Neural cell (in vitro differentiated cells): ENCODE results near the gene SLC24A3. TPM values are rescaled to one million over a fixed set of nuclear protein-coding genes. Genes with fewer than 3 reads are reported as not detected.

ENCODE experiments used
- H2AFZ ChIP-seq: fragments of 200-600, 300-800 bp; sonication (generic), shearing (Covaris generic); 2 replicates; pipeline ENCODE4 v1.6.0; 2014; ENCODE audit warnings: low read depth, mild to moderate bottlenecking, antibody characterized with exemption, low read length, moderate library complexity
- H3F3A ChIP-seq: fragments of 200-600 bp; shearing (Covaris generic); 2 replicates; pipeline ENCODE4 v1.6.1; 2016; ENCODE audit warnings: mild to moderate bottlenecking, moderate library complexity, mixed read lengths, antibody characterized with exemption, low read length; ENCODE audit not compliant: insufficient read depth, poor library complexity, severe bottlenecking
- H3K27ac ChIP-seq: fragments of 200-600, 300-800 bp; sonication (generic), shearing (Covaris generic); 2 replicates; pipeline ENCODE4 v1.5.1; 2014; ENCODE audit warnings: mild to moderate bottlenecking, low read length, moderate library complexity
- H3K27me3 ChIP-seq: fragments of 300-800, 200-600 bp; sonication (generic), shearing (Covaris generic); 2 replicates; pipeline ENCODE4 v1.6.0; 2014; ENCODE audit warnings: mild to moderate bottlenecking, low read depth, low read length, moderate library complexity; ENCODE audit not compliant: insufficient read depth
- H3K36me3 ChIP-seq: fragments of 300-800, 200-600 bp; sonication (generic), shearing (Covaris generic); 2 replicates; pipeline ENCODE4 v1.5.1; 2014; ENCODE audit warnings: mild to moderate bottlenecking, antibody characterized with exemption, low read length, moderate library complexity; ENCODE audit not compliant: insufficient read depth
- H3K4me2 ChIP-seq: fragments of 300-800, 200-600 bp; sonication (generic), shearing (Covaris generic); 2 replicates; pipeline ENCODE4 v1.6.0; 2014; ENCODE audit warnings: mild to moderate bottlenecking, low read length
- H3K4me3 ChIP-seq: fragments of 300-800, 200-600 bp; sonication (generic), shearing (Covaris generic); 2 replicates; pipeline ENCODE4 v1.5.1; 2014; ENCODE audit warnings: mild to moderate bottlenecking, low read length, moderate library complexity
- H3K79me2 ChIP-seq: fragments of 200-600 bp; shearing (Covaris generic); replicated peaks from 2 replicates; pipeline ENCODE4 v1.6.0; 2014; ENCODE audit warnings: mild to moderate bottlenecking, low read length, moderate library complexity; ENCODE audit not compliant: insufficient read depth
- H3K9ac ChIP-seq: fragments of 300-800, 200-600 bp; sonication (generic), shearing (Covaris generic); 2 replicates; pipeline ENCODE4 v1.6.1; 2016; ENCODE audit warnings: mild to moderate bottlenecking, low read length, mixed read lengths
- H3K9me2 ChIP-seq: fragments of 200-600 bp; shearing (Covaris generic); 2 replicates; pipeline ENCODE4 v1.6.1; 2016; ENCODE audit warnings: mild to moderate bottlenecking, low read length, mixed read lengths; ENCODE audit not compliant: insufficient read depth
- H3K9me3 ChIP-seq: fragments of 200-600, 300-800 bp; sonication (generic), shearing (Covaris generic); 2 replicates; pipeline ENCODE4 v1.6.1; 2016; ENCODE audit warnings: mild to moderate bottlenecking, mixed run types, low read length, moderate library complexity, mixed read lengths
- H4K20me1 ChIP-seq: fragments of 200-600 bp; shearing (Covaris generic); 2 replicates; pipeline ENCODE4 v1.6.1; 2016; ENCODE audit warnings: mild to moderate bottlenecking, mixed run types; ENCODE audit not compliant: insufficient read depth
- EP300 ChIP-seq: fragments of 450-650 bp; conservative IDR thresholded peaks from 2 replicates; pipeline ENCODE4 v1.6.1; 2014; ENCODE audit warnings: antibody characterized with exemption, mild to moderate bottlenecking, moderate library complexity; ENCODE audit not compliant: poor library complexity, severe bottlenecking
- EZH2 ChIP-seq: fragments of 200-600, 300-800 bp; shearing (Covaris generic), sonication (generic); IDR thresholded peaks from 2 replicates; pipeline ENCODE4 v1.6.1; 2014; ENCODE audit warnings: antibody characterized with exemption, low read length, borderline replicate concordance, mild to moderate bottlenecking; ENCODE audit not compliant: insufficient read depth, poor library complexity, severe bottlenecking
- MXI1 ChIP-seq: fragments of 450-650 bp; conservative IDR thresholded peaks from 2 replicates; pipeline ENCODE4 v1.6.1; 2014; ENCODE audit warnings: antibody characterized with exemption, mild to moderate bottlenecking; ENCODE audit not compliant: poor library complexity, severe bottlenecking
- POLR2AphosphoS5 ChIP-seq: IDR thresholded peaks from 2 replicates; pipeline ENCODE4 v1.6.1; 2012
- RAD21 ChIP-seq: fragments of 450-650 bp; conservative IDR thresholded peaks from 2 replicates; pipeline ENCODE4 v1.6.1; 2014; ENCODE audit warnings: antibody characterized with exemption, mild to moderate bottlenecking, moderate library complexity
- SMC3 ChIP-seq: fragments of 450-650 bp; conservative IDR thresholded peaks from 2 replicates; pipeline ENCODE4 v1.6.1; 2014; ENCODE audit warnings: antibody characterized with exemption, mild to moderate bottlenecking, moderate library complexity; ENCODE audit not compliant: poor library complexity
- TAF1 ChIP-seq: IDR thresholded peaks from 2 replicates; pipeline ENCODE4 v1.6.1; 2012; ENCODE audit warnings: low read depth
- polyA plus RNA-seq: library from polyadenylated mRNA; depleted of rRNA; stranded (reverse); fragments of >200 nt; gene quantifications from 2 replicates; pipeline ENCODE4 v1.2.3, GENCODE V29; 2014
- TF ChIP-seq, protein P1 (sequence below): fragments of 450-650 bp; IDR thresholded peaks from 2 replicates; pipeline ENCODE4 v1.5.1; 2014; ENCODE audit warnings: antibody characterized with exemption, mild to moderate bottlenecking, moderate library complexity; ENCODE audit not compliant: poor library complexity, severe bottlenecking
- TF ChIP-seq, protein P2 (sequence below): IDR thresholded peaks from 2 replicates; pipeline ENCODE4 v1.6.1; 2012; ENCODE audit warnings: borderline replicate concordance

SLC24A3 gene
- polyA plus RNA-seq, 1 donor from 2014 or later, result 6.5 TPM

DNA sequence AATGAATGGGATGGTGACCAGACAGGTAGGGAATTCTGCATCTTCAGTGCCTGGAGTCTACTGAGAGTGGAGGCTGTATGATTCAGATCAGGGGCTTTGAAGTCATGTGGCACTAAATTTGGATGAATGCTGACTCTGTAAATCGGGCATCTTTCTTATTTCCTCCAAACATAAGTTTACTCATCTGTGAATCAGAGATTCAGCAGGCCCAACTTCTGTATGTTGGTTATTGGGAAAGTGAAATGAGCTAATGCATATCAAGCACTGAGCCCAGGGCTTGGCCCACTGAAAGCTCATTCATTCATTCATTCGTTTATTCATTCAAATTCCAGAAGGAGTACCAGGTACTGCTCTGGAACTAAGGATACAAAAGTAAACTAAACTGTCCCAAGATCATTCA is 353.3 kb downstream of the SLC24A3 start:
- Histone ChIP-seq H3K79me2 (no peaks in the 10 kb centered on the region), H4K20me1 (no peaks in the 10 kb centered on the region), H3F3A (no peaks in the 10 kb centered on the region), H2AFZ (no peak overlapping the region), H3K4me3 (no peak overlapping the region), H3K27ac (no peak overlapping the region), H3K4me2 (no peak overlapping the region), H3K9ac (no peak overlapping the region), H3K9me2 (no peaks in the 10 kb centered on the region), H3K9me3 (no peaks in the 10 kb centered on the region), H3K27me3 (no peaks in the 10 kb centered on the region), H3K36me3 (no peaks in the 10 kb centered on the region)
- TF ChIP-seq MXI1 (no peak), POLR2AphosphoS5 (no peak)
- TF ChIP-seq, protein P1, sequence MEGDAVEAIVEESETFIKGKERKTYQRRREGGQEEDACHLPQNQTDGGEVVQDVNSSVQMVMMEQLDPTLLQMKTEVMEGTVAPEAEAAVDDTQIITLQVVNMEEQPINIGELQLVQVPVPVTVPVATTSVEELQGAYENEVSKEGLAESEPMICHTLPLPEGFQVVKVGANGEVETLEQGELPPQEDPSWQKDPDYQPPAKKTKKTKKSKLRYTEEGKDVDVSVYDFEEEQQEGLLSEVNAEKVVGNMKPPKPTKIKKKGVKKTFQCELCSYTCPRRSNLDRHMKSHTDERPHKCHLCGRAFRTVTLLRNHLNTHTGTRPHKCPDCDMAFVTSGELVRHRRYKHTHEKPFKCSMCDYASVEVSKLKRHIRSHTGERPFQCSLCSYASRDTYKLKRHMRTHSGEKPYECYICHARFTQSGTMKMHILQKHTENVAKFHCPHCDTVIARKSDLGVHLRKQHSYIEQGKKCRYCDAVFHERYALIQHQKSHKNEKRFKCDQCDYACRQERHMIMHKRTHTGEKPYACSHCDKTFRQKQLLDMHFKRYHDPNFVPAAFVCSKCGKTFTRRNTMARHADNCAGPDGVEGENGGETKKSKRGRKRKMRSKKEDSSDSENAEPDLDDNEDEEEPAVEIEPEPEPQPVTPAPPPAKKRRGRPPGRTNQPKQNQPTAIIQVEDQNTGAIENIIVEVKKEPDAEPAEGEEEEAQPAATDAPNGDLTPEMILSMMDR, result no peak

DNA sequence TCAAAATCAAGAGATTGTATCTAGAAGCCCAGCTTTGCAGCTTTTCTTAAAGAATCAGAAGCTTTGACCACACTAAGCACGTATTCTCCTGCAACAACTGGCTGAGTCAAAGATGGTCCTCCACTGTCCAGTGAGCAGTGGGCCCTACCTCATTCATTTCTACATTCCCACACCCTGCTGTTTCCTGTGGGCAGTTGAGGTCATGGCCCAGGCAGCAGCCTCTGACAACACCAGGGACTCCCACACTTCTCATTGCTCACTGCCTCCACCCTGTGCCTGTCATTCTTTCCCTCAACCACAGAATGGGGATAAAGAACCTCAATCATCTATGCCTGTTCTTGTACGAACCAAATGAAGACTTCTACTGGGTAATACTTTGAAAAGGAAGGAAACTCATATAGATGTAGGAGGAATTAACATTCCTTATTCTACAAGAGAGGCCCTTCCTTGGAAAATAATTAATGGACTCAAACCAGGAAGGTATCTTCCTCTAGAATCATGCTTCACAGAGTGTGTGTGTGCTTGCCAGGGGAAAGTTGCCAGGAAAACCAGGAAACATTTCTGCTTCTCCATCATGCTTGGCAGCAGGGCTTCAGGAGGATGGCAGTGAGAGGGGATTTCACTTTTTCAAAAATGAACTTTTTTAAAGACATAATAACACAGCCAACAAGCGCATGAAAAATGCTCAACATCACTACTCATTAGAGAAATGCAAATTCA is 353.9 kb downstream of the SLC24A3 start:
- H3K4me2 ChIP-seq, result no peak overlapping the region
- H3K9ac ChIP-seq, result no peak overlapping the region
- H3K79me2 ChIP-seq, result no peaks in the 10 kb centered on the region
- H3K4me3 ChIP-seq, result no peak overlapping the region
- H3K27ac ChIP-seq, result no peak overlapping the region
- H3F3A ChIP-seq, result no peaks in the 10 kb centered on the region
- H3K9me2 ChIP-seq, result no peaks in the 10 kb centered on the region
- H3K36me3 ChIP-seq, result no peaks in the 10 kb centered on the region
- TF ChIP-seq POLR2AphosphoS5, result no peak
- no peak for TF ChIP-seq EP300
- TF ChIP-seq MXI1, result no peak
- no peak for TF ChIP-seq RAD21
- TF ChIP-seq, protein P2, sequence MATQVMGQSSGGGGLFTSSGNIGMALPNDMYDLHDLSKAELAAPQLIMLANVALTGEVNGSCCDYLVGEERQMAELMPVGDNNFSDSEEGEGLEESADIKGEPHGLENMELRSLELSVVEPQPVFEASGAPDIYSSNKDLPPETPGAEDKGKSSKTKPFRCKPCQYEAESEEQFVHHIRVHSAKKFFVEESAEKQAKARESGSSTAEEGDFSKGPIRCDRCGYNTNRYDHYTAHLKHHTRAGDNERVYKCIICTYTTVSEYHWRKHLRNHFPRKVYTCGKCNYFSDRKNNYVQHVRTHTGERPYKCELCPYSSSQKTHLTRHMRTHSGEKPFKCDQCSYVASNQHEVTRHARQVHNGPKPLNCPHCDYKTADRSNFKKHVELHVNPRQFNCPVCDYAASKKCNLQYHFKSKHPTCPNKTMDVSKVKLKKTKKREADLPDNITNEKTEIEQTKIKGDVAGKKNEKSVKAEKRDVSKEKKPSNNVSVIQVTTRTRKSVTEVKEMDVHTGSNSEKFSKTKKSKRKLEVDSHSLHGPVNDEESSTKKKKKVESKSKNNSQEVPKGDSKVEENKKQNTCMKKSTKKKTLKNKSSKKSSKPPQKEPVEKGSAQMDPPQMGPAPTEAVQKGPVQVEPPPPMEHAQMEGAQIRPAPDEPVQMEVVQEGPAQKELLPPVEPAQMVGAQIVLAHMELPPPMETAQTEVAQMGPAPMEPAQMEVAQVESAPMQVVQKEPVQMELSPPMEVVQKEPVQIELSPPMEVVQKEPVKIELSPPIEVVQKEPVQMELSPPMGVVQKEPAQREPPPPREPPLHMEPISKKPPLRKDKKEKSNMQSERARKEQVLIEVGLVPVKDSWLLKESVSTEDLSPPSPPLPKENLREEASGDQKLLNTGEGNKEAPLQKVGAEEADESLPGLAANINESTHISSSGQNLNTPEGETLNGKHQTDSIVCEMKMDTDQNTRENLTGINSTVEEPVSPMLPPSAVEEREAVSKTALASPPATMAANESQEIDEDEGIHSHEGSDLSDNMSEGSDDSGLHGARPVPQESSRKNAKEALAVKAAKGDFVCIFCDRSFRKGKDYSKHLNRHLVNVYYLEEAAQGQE, result no peak
- no peak for TF ChIP-seq SMC3
- TF ChIP-seq EZH2, result no peak
- no peak for TF ChIP-seq TAF1
- TF ChIP-seq, protein P1, result no peak
- H4K20me1 ChIP-seq, result no peaks in the 10 kb centered on the region
- no peak overlapping the region for H2AFZ ChIP-seq
- no peaks in the 10 kb centered on the region for H3K9me3 ChIP-seq
- H3K27me3 ChIP-seq, result no peaks in the 10 kb centered on the region
